Calu3 (cell line): ENCODE measurements around the gene PTPRN2. TPM values are rescaled to one million over a fixed set of nuclear protein-coding genes. Genes with fewer than 3 reads are reported as not detected.

Experiments
- BruUV-seq: library from RNA; stranded (reverse); fragments of 400-500 nt; replicated peaks from 2 replicates; lab custom pipeline; 2021; lab: Mats Ljungman, UMichigan
- CTCF ChIA-PET: fragments of 300-600 bp; sonication (Branson Sonifier 250); formaldehyde crosslinking; loops from one replicate; lab custom pipeline; 2022; ENCODE audit warnings: antibody characterized with exemption; lab: Charles Lee
- DNase-seq: peaks from one replicate; pipeline ENCODE4 v3.0.0; 2022
- H3K27ac Mint-ChIP-seq: one replicate; pipeline ENCODE4 v1.8.0; 2022; ENCODE audit warnings: mixed read lengths; ENCODE audit not compliant: unreplicated experiment
- H3K27me3 Mint-ChIP-seq: one replicate; pipeline ENCODE4 v1.8.0; 2022; ENCODE audit warnings: mixed read lengths; ENCODE audit not compliant: unreplicated experiment
- H3K36me3 Mint-ChIP-seq: one replicate; pipeline ENCODE4 v1.8.0; 2022; ENCODE audit warnings: mild to moderate bottlenecking, moderate library complexity, mixed read lengths; ENCODE audit not compliant: insufficient read depth, unreplicated experiment
- H3K4me1 Mint-ChIP-seq: one replicate; pipeline ENCODE4 v1.8.0; 2022; ENCODE audit warnings: mild to moderate bottlenecking, low read depth, mixed read lengths; ENCODE audit not compliant: unreplicated experiment
- H3K4me3 Mint-ChIP-seq: one replicate; pipeline ENCODE4 v1.8.0; 2022; ENCODE audit warnings: mild to moderate bottlenecking, low read depth, moderate library complexity, mixed read lengths; ENCODE audit not compliant: unreplicated experiment
- H3K9me3 Mint-ChIP-seq: one replicate; pipeline ENCODE4 v1.8.0; 2022; ENCODE audit warnings: low read depth, mixed read lengths; ENCODE audit not compliant: unreplicated experiment
- intact Hi-C: fragments of 100-400 bp; cut with micrococcal nuclease; formaldehyde crosslinking; loops from one replicate; pipeline ENCODE4 v1.10.0; 2022; ENCODE audit not compliant: unreplicated experiment
- total RNA-seq: library from RNA; stranded (reverse); gene quantifications from 2 replicates; pipeline ENCODE4 v1.2.3, GENCODE V29; 2022
- TF ChIP-seq, protein P1 (sequence below): fragments of 200-600 bp; IDR thresholded peaks from one replicate; pipeline ENCODE4 v1.8.0; 2022; ENCODE audit warnings: antibody characterized with exemption; ENCODE audit not compliant: unreplicated experiment

The PTPRN2 gene
- total RNA-seq, 1 experiment from 2014 or later = 2.0 TPM

GRCh38 chr7:157886711-157887110 is 700.9 kb downstream of the PTPRN2 start:
- no peaks in the 10 kb centered on the region for H3K27me3 Mint-ChIP-seq
- TF ChIP-seq, protein P1, sequence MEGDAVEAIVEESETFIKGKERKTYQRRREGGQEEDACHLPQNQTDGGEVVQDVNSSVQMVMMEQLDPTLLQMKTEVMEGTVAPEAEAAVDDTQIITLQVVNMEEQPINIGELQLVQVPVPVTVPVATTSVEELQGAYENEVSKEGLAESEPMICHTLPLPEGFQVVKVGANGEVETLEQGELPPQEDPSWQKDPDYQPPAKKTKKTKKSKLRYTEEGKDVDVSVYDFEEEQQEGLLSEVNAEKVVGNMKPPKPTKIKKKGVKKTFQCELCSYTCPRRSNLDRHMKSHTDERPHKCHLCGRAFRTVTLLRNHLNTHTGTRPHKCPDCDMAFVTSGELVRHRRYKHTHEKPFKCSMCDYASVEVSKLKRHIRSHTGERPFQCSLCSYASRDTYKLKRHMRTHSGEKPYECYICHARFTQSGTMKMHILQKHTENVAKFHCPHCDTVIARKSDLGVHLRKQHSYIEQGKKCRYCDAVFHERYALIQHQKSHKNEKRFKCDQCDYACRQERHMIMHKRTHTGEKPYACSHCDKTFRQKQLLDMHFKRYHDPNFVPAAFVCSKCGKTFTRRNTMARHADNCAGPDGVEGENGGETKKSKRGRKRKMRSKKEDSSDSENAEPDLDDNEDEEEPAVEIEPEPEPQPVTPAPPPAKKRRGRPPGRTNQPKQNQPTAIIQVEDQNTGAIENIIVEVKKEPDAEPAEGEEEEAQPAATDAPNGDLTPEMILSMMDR = no peak
- DNase-seq = no peak
- H3K27ac Mint-ChIP-seq = no peak overlapping the region
- no peaks in the 10 kb centered on the region for H3K4me1 Mint-ChIP-seq
- H3K4me3 Mint-ChIP-seq = no peak overlapping the region
- peaks cover 6% of the 10 kb centered on the region for H3K9me3 Mint-ChIP-seq
- H3K36me3 Mint-ChIP-seq = no peaks in the 10 kb centered on the region
- BruUV-seq = no TSS peak
- intact Hi-C loops = no loop called here
- CTCF ChIA-PET = no interaction called here

- CTCF ChIA-PET = no interaction called here
- DNase-seq = no peak
- no TSS peak for BruUV-seq
- H3K9me3 Mint-ChIP-seq = peaks cover 6% of the 10 kb centered on the region
- no peak overlapping the region for H3K27ac Mint-ChIP-seq
- intact Hi-C loops = no loop called here
- TF ChIP-seq, protein P1 = no peak
- H3K4me3 Mint-ChIP-seq = no peak overlapping the region
- H3K27me3 Mint-ChIP-seq = no peaks in the 10 kb centered on the region
- H3K4me1 Mint-ChIP-seq = no peaks in the 10 kb centered on the region
- no peaks in the 10 kb centered on the region for H3K36me3 Mint-ChIP-seq
Observed at GRCh38 chr7:157886266-157886665, 701.4 kb downstream of the PTPRN2 start.

- Mint-ChIP-seq H3K36me3 (peaks cover 5% of the 10 kb centered on the region), H3K9me3 (peaks cover 11% of the 10 kb centered on the region), H3K4me1 (no peaks in the 10 kb centered on the region), H3K27ac (no peak overlapping the region), H3K27me3 (no peaks in the 10 kb centered on the region), H3K4me3 (no peak overlapping the region)
- intact Hi-C loops = no loop called here
- no TSS peak for BruUV-seq
- TF ChIP-seq, protein P1 = no peak
- no peak for DNase-seq
- CTCF ChIA-PET = no interaction called here
Observed at GRCh38 chr7:157885140-157885539, 702.5 kb downstream of the PTPRN2 start.

- Mint-ChIP-seq H3K4me1 (no peaks in the 10 kb centered on the region), H3K4me3 (no peak overlapping the region), H3K36me3 (peaks cover 5% of the 10 kb centered on the region), H3K27me3 (no peaks in the 10 kb centered on the region), H3K9me3 (peaks cover 8% of the 10 kb centered on the region), H3K27ac (no peak overlapping the region)
- BruUV-seq = no TSS peak
- TF ChIP-seq, protein P1 = no peak
- intact Hi-C loops = no loop called here
- no peak for DNase-seq
- CTCF ChIA-PET = no interaction called here
Observed at GRCh38 chr7:157884461-157885062, 703.1 kb downstream of the PTPRN2 start.
